Activated CD8-positive, alpha-beta memory T cell treated with anti-CD3 and anti-CD28 coated beads, Interleukin-2, amount 10 ng/mL, durations not matched to agents 7 days and 5 days (primary cell): ENCODE data around the gene CAND1. TPM values are rescaled to one million over a fixed set of nuclear protein-coding genes. Genes with fewer than 3 reads are reported as not detected.
"Not testable (repeated sequence)": the region's sequence is repeated elsewhere in the genome, so short reads cannot be mapped to it uniquely, and the experiment has no call there.

Source experiments
- ATAC-seq: fragments of 150-1000 bp; cut with Tn5 transposase; one replicate; pipeline ENCODE4 v1.10.0; 2021; ENCODE audit warnings: moderate library complexity
- CTCF ChIA-PET: fragments of 350-600 bp; sonication (Branson Sonifier 250); formaldehyde crosslinking; loops from one replicate; lab custom pipeline; 2021; ENCODE audit warnings: antibody characterized with exemption; lab: Charles Lee
- DNase-seq: peaks from one replicate; pipeline ENCODE4 v3.0.0-alpha.2; 2020
- H3K27ac Mint-ChIP-seq: one replicate; pipeline ENCODE4 v1.8.0; 2021; ENCODE audit warnings: mild to moderate bottlenecking, mixed read lengths
- H3K27me3 Mint-ChIP-seq: one replicate; pipeline ENCODE4 v1.8.0; 2021; ENCODE audit warnings: mixed read lengths
- H3K36me3 Mint-ChIP-seq: one replicate; pipeline ENCODE4 v1.8.0; 2021; ENCODE audit warnings: mild to moderate bottlenecking, mixed read lengths
- H3K4me1 Mint-ChIP-seq: one replicate; pipeline ENCODE4 v1.8.0; 2021; ENCODE audit warnings: mixed read lengths
- H3K4me3 Mint-ChIP-seq: one replicate; pipeline ENCODE4 v1.8.0; 2021; ENCODE audit warnings: mild to moderate bottlenecking, moderate library complexity, mixed read lengths
- H3K9me3 Mint-ChIP-seq: one replicate; pipeline ENCODE4 v1.8.0; 2022; ENCODE audit warnings: low read depth, mixed read lengths
- total RNA-seq, 2 experiments: library from RNA; stranded (reverse); gene quantifications; one replicate each; pipeline ENCODE4 v1.2.3, GENCODE V29; 2021

CAND1 gene
- total RNA-seq, 2 experiments from 2014 or later, result 150 to 181 TPM

DNA sequence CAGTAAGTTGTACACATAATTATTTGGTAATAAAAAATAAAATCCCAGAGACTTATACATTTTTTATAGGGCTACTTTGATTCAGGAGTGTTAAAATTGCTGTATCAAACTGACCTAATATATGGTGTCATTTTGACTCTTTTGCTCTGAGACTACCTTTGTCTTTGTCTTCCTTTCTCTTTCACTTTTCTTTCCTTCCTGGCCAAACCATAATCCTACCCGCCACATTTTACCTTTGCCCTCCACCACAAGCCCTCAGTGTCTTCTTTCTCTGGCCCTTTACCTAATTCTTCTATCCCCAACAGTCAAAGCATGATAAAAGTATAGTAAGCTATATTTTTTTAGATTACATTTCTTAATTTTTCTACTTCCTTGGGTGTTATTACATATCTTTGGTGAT is 62.0 kb downstream of the CAND1 start:
- ATAC-seq, result peak; percentile 75
- no peaks in the 10 kb centered on the region for H3K9me3 Mint-ChIP-seq
- H3K36me3 Mint-ChIP-seq, result peaks cover 10% of the 10 kb centered on the region
- H3K4me3 Mint-ChIP-seq, result peak overlapping the region; percentile 10
- H3K27ac Mint-ChIP-seq, result peak overlapping the region; percentile 68
- CTCF ChIA-PET, result interaction anchor here (1.2 kb wide), 1 partner anchor 612 kb away, joined by 3 read pairs; no protein-coding TSS in a partner anchor
- H3K27me3 Mint-ChIP-seq, result no peaks in the 10 kb centered on the region
- peak; percentile 51 for DNase-seq
- H3K4me1 Mint-ChIP-seq, result peaks cover 5% of the 10 kb centered on the region

DNA sequence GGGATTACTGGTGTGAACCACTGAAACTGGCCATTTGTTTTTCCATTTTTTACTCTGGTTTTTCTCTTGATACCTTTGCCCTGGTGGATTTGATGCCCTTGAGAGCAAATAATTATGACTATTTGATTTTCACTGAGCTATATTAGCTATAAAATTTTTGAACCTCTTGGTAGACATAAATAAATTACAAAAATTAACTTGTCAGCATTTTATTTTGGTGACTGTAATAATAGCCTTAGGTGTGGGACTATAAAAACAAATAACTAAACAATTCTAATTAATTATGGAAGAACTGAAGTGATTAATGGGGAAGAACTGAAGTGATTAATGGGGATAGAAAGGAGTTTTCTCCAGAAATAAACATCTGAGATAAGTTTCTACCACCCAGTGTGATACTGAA is 62.7 kb downstream of the CAND1 start:
- no peak for DNase-seq
- H3K4me3 Mint-ChIP-seq, result no peak overlapping the region
- H3K4me1 Mint-ChIP-seq, result peaks cover 5% of the 10 kb centered on the region
- no peaks in the 10 kb centered on the region for H3K27me3 Mint-ChIP-seq
- peaks cover 10% of the 10 kb centered on the region for H3K36me3 Mint-ChIP-seq
- CTCF ChIA-PET, result interaction anchor here (0.9 to 1.2 kb wide), 2 partner anchors 317 to 611 kb away, joined by 3 read pairs; partner anchors contain the start of gene DYRK2
- H3K27ac Mint-ChIP-seq, result no peak overlapping the region
- no peak for ATAC-seq
- H3K9me3 Mint-ChIP-seq, result no peaks in the 10 kb centered on the region

DNA sequence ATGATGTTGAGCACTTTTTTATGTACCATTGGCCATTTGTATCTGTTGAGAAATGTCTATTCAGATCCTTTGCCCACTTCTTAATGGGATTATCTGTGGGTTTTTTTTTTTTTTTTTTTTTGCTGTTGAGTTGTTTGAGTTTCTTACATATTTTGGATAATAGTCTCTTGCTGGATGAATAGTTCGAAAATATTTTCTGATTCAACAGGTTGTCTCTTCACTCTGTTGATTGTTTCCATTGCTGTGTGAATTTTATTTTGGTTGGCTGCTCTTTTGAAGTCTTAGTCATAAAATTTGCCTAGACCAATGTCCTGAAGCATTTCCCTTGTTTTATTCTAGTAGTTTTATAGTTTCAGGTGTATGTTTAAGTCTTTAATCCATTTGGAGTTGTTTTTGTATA is 64.5 kb downstream of the CAND1 start:
- H3K4me1 Mint-ChIP-seq, result peaks cover 5% of the 10 kb centered on the region
- H3K4me3 Mint-ChIP-seq, result no peak overlapping the region
- CTCF ChIA-PET, result no interaction called here

DNA sequence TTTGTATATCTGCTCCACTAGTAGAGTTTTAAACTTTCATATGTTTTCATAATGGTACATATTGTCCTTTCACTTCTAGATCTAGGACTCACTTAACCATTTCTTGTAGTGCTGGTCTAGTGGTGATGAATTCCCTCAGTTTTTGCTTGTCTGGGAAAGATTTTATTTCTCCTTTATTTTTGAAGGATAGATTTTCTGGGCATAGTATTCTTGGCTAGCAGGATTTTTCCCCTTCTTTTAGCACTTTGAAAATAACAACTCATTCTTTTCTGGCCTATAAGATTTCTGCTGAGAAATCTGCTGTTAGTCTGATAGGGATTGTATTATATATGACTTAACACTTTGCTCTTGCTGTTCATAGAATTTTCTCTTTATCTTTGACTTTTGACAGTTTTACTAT is 69.3 kb downstream of the CAND1 start:
- Mint-ChIP-seq H3K36me3 (peaks cover 36% of the 10 kb centered on the region), H3K27ac (no peak overlapping the region), H3K4me1 (no peaks in the 10 kb centered on the region), H3K4me3 (no peak overlapping the region), H3K27me3 (no peaks in the 10 kb centered on the region), H3K9me3 (peaks cover 21% of the 10 kb centered on the region)
- CTCF ChIA-PET, result interaction anchor here (1.2 kb wide), 1 partner anchor 18 kb away, joined by 3 read pairs; no protein-coding TSS in a partner anchor
- DNase-seq (no peak), ATAC-seq (no peak)

More for the DNA sequence above, 64.5 kb downstream of the CAND1 start:
- no peaks in the 10 kb centered on the region for H3K27me3 Mint-ChIP-seq
- H3K9me3 Mint-ChIP-seq, result peaks cover 6% of the 10 kb centered on the region
- no peak for ATAC-seq
- peaks cover 20% of the 10 kb centered on the region for H3K36me3 Mint-ChIP-seq
- DNase-seq, result no peak
- H3K27ac Mint-ChIP-seq, result no peak overlapping the region

DNA sequence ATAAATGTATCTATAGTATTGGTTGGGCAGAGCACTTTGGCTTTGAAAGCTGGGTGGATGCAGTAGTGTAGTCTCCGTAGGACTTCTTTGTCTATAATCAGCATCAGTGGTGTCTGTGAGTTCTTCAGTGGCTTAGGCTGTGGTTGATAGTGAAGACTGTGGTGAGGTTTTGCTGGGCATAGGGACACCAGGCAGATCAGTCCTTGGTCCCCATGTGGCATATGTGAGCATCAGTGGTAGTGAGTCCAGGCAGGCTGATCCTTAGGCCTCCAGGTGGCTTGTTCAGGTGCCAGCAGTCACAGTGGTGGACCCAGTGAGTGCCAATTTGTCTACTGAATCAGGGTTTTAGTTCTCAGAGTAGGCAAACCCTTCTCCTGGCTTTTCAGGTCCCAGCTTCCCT is 70.4 kb downstream of the CAND1 start:
- H3K4me3 Mint-ChIP-seq, result no peak overlapping the region
- H3K27ac Mint-ChIP-seq, result no peak overlapping the region
- CTCF ChIA-PET, result no interaction called here
- H3K9me3 Mint-ChIP-seq, result peaks cover 22% of the 10 kb centered on the region
- H3K36me3 Mint-ChIP-seq, result peaks cover 37% of the 10 kb centered on the region
- H3K4me1 Mint-ChIP-seq, result no peaks in the 10 kb centered on the region
- DNase-seq (no peak), ATAC-seq (no peak)
- no peaks in the 10 kb centered on the region for H3K27me3 Mint-ChIP-seq

DNA sequence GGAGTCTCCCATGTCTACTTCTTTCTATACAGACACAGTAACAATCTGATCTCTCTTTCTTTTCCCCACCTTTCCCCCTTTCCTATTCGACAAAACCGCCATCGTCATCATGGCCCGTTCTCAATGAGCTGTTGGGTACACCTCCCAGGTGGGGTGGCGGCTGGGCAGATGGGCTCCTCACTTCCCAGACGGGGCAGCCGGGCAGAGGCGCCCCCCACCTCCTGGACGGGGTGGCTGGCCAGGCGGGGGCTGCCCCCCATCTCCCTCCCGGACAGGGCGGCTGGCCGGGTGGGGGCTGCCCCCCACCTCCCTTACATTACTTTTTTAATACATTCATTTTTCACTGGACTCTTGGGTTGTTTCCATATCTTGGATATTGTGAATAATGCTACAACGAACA is 71.9 kb downstream of the CAND1 start:
- H3K4me1 Mint-ChIP-seq, H3K4me3 Mint-ChIP-seq, ATAC-seq, H3K27me3 Mint-ChIP-seq, H3K27ac Mint-ChIP-seq, CTCF ChIA-PET, DNase-seq: not testable (repeated sequence)
- H3K36me3 Mint-ChIP-seq, result peaks cover 38% of the 10 kb centered on the region
- peaks cover 26% of the 10 kb centered on the region for H3K9me3 Mint-ChIP-seq

DNA sequence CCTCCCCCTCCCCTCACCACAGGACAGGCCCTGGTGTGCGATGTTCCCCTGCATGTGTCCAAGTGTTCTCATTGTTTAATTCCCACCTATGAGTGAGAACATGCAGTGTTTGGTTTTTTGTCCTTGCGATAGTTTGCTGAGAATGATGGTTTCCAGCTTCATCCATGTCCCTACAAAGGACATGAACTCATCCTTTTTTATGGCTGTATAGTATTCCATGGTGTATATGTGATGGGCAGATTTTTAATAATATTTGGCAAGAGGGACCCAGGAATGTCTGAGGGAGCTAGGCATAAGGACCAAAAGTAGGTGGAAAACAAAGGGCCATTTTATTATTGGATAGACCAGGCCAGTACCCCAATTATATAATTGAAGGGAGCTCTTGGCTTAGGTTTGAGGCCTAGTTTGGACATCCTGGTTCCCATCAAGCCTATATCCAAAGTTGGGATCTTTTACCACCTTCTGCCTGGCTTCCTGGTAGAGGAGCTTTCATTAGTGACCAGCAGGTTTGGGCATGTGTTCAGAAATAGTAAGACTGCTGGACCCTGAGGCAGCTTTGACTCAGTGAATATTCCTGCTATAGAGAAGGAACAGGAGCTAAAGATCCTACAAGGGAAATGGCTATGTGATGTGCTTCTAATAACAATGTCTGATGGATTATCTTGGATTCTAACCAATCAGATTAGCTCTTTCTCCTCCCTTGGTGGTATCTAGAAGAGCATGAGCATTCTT is 76.0 kb downstream of the CAND1 start:
- no peak overlapping the region for H3K4me3 Mint-ChIP-seq
- peaks cover 34% of the 10 kb centered on the region for H3K36me3 Mint-ChIP-seq
- H3K27me3 Mint-ChIP-seq, result no peaks in the 10 kb centered on the region
- H3K4me1 Mint-ChIP-seq, result no peaks in the 10 kb centered on the region
- ATAC-seq (no peak), DNase-seq (no peak)
- no peak overlapping the region for H3K27ac Mint-ChIP-seq
- CTCF ChIA-PET, result interaction anchor here (1.6 kb wide), 1 partner anchor 11 kb away, joined by 11 read pairs; no protein-coding TSS in a partner anchor
- H3K9me3 Mint-ChIP-seq, result peaks cover 28% of the 10 kb centered on the region

DNA sequence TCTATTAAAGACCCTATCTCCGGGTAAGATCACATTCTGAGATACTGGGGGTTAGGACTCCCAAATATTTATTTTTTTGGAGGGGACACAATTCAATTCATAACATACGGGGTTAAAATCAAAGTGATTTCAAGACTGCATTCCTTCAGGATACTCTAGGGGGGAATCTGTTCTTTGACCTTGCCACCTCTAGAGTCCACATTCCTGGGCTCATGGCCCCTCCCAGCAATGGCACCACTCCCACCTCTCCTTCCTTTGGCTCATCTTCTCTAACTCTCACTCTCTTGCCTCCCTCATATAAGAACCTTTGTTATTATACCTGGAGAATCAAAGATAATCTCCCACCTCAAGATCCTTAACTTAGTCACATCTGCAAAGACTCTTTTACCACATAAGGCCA is 79.5 kb downstream of the CAND1 start:
- H3K9me3 Mint-ChIP-seq, result peaks cover 18% of the 10 kb centered on the region
- DNase-seq, result no peak
- no peak for ATAC-seq
- H3K36me3 Mint-ChIP-seq, result peaks cover 21% of the 10 kb centered on the region
- CTCF ChIA-PET, result no interaction called here
- no peak overlapping the region for H3K27ac Mint-ChIP-seq
- H3K27me3 Mint-ChIP-seq, result no peaks in the 10 kb centered on the region
- no peak overlapping the region for H3K4me3 Mint-ChIP-seq
- H3K4me1 Mint-ChIP-seq, result peaks cover 10% of the 10 kb centered on the region

DNA sequence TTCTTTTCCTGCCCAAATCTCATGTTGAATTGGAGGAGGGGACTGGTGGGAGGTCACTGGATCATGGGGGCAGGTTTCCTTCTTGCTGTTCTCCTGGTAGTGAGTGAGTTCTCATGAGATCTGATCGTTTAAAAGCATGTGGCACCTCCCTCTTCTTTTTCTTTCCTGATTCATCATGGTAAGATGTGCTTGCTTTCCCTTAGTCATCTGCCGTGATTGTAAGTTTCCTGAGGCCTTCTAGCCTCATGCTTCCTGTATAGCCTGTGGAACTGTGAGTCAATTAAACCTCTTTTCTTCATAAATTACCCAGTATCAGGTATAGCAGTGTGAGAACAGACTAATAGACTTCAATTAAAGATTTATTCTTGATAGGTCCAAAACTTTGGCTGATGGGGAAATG is 83.5 kb downstream of the CAND1 start:
- peaks cover 21% of the 10 kb centered on the region for H3K4me1 Mint-ChIP-seq
- no peak for DNase-seq
- CTCF ChIA-PET, result interaction anchor here (1.2 kb wide), 1 partner anchor 590 kb away, joined by 3 read pairs; no protein-coding TSS in a partner anchor
- no peak for ATAC-seq
- H3K4me3 Mint-ChIP-seq, result no peak overlapping the region
- peaks cover 8% of the 10 kb centered on the region for H3K36me3 Mint-ChIP-seq
- no peaks in the 10 kb centered on the region for H3K27me3 Mint-ChIP-seq
- no peak overlapping the region for H3K27ac Mint-ChIP-seq
- peaks cover 3% of the 10 kb centered on the region for H3K9me3 Mint-ChIP-seq

DNA sequence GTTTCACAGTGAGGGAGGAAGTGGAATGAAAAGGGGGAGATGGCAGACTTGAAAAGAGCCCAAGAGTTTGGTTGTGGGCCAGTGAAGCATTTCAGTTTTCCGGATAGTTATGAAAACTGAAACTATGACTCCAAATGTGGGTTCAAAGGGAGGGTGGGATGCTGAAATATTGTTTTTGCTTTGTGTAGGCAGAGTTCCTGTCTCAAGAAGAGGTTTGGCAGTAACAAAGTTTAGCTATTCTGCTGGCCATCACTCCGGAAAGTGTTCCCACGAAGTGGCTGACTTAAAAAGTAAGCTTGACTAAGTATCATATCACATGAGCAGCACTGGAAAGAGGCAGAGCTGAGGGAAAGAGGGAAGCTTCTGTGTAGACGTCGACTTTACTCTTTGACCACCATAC is 85.2 kb downstream of the CAND1 start:
- no peak overlapping the region for H3K4me3 Mint-ChIP-seq
- H3K27ac Mint-ChIP-seq, result no peak overlapping the region
- CTCF ChIA-PET, result interaction anchor here (1.0 to 2.4 kb wide), 5 partner anchors 9 to 589 kb away, joined by 3 to 17 read pairs (median 3); no protein-coding TSS in a partner anchor
- DNase-seq (no peak), ATAC-seq (no peak)
- no peaks in the 10 kb centered on the region for H3K27me3 Mint-ChIP-seq
- H3K36me3 Mint-ChIP-seq, result peaks cover 2% of the 10 kb centered on the region
- no peaks in the 10 kb centered on the region for H3K9me3 Mint-ChIP-seq
- peaks cover 21% of the 10 kb centered on the region for H3K4me1 Mint-ChIP-seq

DNA sequence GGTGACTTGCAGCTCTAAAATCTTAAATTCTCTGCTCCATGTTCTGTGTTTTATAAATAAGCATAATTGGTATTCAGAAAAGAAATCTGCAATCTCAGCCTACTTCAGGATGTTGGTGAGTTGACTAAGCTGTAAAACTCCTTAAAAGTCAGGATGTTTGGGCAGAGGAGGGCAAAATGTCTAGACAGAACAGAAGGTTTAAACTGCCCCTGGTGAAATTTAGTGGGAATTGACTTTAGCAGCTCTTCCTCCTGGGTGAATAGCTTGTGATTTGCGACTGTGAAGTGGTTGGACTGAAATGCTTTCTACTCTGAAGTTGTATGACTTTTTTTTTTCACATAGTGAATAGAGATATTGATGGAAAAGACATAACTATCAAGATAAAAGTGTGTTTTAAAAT is 85.8 kb downstream of the CAND1 start:
- Mint-ChIP-seq H3K36me3 (peaks cover 2% of the 10 kb centered on the region), H3K4me3 (no peak overlapping the region)

DNA sequence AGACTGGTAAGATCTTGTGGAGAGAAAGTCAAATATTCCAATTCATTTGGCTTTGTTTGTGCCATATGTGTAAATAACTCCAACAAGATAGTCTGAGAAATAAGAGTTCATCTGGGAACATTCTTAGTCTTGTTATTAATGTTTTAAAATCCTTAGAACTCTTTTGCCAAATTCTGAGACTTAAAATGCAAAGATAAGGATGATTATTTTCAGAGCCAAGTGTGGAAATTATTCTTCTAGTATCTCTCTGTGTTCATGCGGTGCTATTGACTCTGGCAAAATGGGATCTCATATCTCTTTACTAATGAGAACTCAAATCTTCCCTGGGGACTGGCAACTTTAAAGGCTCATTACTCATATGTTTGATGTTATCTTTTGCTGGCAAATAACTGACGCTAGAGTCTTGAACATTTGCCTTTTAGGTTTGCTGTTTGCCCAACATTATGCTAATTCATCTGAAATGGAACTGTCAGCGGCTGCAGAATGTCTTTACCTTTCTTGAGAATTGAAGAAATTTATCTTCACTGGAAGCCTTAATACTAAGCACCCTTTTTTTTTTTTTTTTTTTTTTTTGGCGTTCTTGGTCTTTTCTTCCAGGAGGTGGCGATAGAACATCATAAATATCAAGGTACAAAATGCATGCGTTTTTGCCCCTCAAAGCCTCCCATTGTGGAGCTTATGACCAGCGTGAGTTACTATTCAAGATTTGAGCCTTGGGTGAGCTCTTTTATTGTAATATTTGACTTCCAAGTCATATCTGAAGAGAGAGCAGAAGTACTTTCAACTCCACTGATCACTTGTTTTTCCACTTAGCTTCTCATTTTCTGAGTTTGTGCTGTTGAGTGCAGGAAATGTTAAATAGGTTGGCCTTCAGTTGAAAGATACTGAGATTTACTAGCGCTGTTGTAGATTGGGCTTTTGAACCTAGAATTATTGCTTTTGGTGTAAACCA is 86.5 kb downstream of the CAND1 start:
- peaks cover 21% of the 10 kb centered on the region for H3K4me1 Mint-ChIP-seq
- H3K27me3 Mint-ChIP-seq, result no peaks in the 10 kb centered on the region
- no peak overlapping the region for H3K27ac Mint-ChIP-seq
- DNase-seq (no peak), ATAC-seq (peak; percentile 57)
- no peaks in the 10 kb centered on the region for H3K9me3 Mint-ChIP-seq
- H3K36me3 Mint-ChIP-seq, result peaks cover 4% of the 10 kb centered on the region
- CTCF ChIA-PET, result interaction anchor here (0.6 to 2.6 kb wide), 31 partner anchors 8 to 1525 kb away, joined by 3 to 27 read pairs (median 4); partner anchors contain the start of gene DYRK2
- no peak overlapping the region for H3K4me3 Mint-ChIP-seq

More for the DNA sequence above, 85.8 kb downstream of the CAND1 start:
- peaks cover 21% of the 10 kb centered on the region for H3K4me1 Mint-ChIP-seq
- ATAC-seq, result no peak
- DNase-seq, result no peak
- H3K9me3 Mint-ChIP-seq, result no peaks in the 10 kb centered on the region
- CTCF ChIA-PET, result interaction anchor here (1.0 to 2.4 kb wide), 4 partner anchors 8 to 588 kb away, joined by 3 to 17 read pairs (median 4); no protein-coding TSS in a partner anchor
- H3K27me3 Mint-ChIP-seq, result no peaks in the 10 kb centered on the region
- H3K27ac Mint-ChIP-seq, result no peak overlapping the region

DNA sequence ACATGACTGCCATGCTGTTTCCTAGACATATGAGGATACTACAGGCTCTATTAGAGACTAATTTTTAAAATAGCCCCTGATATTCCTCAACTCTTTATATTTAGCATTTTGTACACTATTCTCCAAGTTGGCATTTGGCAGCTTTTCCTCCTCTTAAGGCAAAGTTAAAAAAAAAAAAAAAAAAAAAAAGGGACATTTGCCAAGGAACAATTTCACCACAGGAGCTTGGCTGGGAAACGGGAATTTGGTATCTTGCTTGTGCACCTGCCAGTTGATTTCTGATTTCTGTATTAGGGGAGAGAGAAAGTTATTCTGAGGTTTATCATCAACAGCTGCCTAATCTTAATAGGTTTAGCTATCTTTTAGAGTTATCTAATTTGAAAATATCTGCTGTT is 87.2 kb downstream of the CAND1 start:
- DNase-seq, result no peak
- Mint-ChIP-seq H3K4me3 (no peak overlapping the region), H3K27ac (no peak overlapping the region), H3K4me1 (peaks cover 21% of the 10 kb centered on the region), H3K9me3 (no peaks in the 10 kb centered on the region), H3K27me3 (no peaks in the 10 kb centered on the region), H3K36me3 (peaks cover 4% of the 10 kb centered on the region)
- ATAC-seq, result no peak
- CTCF ChIA-PET, result interaction anchor here (0.6 to 2.6 kb wide), 29 partner anchors 10 to 1524 kb away, joined by 3 to 27 read pairs (median 4); partner anchors contain the start of gene DYRK2
